ENCODE measurements around the gene WBP1.

The WBP1 gene

DNA sequence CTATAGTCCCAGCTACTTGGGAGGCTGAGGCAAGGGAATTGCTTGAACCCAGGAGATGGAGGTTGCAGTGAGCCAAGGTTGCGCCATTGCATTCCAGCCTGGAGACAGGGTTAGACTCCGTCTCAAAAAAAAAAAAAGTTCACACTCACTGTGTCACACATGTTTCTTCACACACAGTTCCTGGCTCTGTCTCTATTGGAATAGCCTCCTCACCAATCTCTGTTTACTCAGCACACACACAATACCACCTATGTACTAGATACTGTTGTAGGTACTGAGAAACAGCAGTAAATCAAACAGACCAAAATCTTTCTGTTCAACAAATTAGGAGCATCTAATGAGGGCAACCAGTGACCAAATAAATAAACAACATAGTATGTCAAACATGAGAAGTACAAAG lies 27.9 kb downstream of the WBP1 start:
- DNase-seq, result no peak

DNA sequence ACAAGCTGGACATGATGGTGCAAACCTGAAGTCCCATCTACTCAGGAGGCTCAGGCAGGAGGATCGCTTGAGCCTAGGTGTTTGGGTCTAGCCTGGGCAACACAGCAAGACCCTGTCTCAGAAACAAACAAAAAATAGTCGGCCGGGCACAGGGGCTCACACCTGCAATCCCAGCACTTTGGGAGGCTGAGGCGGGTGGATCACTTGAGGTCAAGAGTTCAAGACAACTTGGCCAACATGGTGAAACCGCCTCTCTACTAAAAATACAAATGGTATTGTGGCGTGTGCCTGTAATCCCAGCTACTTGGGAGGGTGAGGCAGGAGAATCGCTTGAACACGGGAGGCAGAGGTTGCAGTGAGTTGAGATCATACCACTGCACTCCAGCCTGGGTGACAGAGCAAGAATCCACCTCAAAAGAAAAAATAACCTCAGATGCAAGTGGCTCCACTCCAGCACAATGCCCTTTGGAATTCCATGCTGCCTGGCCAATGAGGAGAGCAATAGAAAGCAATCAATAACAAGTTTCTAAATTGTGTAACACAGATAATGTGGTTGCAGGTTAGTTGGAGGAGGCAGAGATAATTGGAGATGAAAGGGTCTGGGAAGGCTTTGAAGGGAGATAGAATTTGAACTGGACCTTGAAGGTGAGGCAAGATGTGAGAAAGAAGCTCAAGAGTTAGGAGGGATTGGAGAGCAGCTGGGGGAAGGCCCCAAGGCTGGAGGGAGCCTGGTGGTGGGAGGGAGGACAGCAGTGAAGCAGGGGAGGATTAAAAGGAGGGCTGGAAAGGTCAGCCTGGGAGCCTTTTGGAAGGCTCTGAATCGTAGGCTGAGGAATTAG lies 30.6 kb downstream of the WBP1 start:
- no peak for DNase-seq

DNA sequence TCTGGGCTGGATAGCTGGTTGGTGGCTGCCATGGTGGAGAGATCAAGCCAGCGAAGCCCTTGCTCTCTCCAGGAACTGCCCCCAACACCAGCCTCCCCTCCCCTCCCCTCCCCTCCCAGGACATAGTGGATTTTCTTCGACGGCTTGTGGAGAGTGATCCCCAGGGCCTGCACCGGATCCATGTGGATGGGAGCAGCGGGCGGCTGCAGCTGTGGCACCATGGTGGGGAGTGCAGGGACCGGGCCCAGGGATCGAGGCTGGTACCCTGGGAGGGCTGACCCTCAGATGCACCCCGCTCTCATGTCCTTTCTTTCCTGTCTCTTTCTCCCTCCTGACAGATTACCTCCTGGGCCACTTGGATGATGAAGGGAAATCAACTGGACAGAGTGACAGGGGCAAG lies 31.7 kb downstream of the WBP1 start:
- DNase-seq, result no peak

DNA sequence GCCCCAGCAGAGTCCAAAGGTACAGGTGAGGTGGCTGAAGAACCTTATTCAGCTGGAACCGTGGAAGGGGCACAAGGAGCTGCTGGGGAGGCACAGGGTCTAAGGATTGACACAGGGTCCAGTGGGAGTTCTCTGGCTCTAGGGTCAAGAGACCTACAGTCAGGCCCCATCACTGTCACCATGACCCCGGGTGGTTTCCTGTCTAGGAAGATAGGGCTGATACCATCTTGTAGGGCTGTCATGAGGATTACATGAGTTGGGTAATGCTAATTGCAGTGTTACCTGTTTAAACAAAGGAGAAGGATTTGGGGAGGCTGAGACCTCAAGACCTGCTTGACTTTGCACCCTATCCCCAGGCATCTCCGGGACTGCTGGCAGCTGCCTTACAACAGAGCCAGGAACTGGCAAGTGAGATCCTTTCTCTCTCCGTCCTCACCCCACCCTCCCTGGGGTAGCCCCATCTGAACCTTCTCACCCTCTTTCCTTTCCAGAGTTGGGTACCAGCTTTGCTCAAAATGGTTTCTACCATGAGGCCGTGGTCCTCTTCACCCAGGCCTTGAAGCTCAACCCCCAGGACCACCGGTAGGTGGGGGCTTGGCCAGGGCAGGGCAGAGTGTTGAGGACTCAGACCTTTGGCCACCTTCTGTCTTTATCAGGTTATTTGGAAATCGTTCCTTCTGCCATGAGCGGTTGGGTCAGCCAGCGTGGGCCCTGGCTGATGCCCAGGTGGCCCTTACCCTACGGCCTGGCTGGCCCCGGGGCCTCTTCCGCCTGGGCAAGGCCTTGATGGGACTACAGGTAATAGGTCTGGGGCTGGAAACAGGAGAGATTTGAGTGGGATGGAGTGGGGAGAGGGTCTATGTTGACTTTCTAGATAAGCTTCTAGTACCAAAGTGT lies 33.7 kb downstream of the WBP1 start:
- no peak for DNase-seq

DNA sequence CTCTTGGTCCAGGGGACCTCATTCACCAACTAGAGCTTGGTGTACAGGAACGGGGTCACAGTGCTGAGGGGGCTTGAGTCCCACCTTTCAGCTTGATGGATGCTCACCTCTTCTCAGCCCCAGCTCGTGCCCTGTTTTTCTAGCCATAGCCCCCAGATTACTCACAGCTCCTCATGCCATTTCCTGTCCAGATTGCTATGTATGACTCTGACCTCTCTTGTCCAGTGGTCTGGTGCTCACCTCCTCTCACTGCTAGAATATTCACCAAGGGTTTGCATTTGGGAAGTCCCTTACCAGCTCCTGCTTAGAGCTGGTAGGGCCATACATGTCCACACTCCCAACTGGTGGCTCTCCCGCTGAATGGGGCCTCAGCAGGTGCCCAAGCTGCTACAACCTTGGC lies 35.3 kb downstream of the WBP1 start:
- no peak for DNase-seq

DNA sequence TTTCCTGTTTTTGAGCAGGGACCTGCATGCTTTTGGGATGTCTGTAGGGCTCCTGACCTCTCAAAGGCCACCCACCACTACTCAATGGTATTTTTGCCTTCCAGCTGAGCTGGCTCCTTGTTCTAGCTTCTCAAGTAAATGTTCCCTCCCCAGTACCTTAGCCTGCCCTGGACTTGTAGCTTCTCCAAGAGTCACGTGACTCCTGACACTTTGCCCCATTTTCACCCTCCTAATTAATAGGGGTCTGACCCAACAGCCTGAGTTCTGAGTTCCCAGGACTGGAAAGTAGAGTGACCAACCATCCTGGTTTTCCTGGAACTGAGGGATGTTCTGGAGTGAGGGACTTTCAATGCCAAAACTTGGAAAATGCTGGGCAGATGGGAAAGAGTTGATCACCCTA lies 37.2 kb downstream of the WBP1 start:
- no peak for DNase-seq

DNA sequence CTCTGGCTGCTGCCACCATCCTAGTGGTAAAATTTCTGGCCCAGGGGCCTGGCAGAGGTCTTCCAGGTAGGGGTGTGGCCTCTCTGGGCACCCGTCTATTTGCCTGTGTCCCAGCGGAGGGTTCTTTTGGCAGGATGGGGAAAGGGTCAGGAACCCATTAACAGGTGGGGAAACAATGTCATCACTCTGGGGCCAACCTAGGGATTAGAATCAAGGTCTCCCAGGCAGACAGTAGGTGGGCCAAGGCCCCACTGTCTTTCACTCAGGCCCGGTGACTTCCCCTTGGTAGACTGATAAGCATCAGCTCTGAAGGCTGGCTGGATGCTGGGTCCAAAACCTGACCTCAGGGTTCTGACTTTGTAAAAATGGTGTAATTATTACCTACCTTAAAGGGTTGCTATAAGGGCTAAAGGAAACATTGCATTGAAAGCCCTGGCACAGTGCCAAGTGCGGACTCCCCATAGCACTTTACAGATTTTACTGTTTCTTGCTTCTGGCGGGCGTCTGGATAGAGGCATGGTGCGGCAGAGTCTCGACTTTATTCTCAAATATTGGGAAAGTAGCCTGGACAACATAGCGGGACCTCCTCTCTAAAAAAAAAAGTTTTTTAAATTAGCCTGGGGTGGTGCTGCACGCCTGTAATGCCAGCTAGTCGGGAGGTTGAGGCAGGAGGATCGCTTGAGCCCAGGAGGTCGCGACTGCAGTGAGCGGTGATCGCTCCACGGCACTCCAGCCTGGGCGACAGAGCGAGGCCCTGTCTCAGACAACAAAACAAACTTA lies 38.9 kb downstream of the WBP1 start:
- DNase-seq, result no peak

DNA sequence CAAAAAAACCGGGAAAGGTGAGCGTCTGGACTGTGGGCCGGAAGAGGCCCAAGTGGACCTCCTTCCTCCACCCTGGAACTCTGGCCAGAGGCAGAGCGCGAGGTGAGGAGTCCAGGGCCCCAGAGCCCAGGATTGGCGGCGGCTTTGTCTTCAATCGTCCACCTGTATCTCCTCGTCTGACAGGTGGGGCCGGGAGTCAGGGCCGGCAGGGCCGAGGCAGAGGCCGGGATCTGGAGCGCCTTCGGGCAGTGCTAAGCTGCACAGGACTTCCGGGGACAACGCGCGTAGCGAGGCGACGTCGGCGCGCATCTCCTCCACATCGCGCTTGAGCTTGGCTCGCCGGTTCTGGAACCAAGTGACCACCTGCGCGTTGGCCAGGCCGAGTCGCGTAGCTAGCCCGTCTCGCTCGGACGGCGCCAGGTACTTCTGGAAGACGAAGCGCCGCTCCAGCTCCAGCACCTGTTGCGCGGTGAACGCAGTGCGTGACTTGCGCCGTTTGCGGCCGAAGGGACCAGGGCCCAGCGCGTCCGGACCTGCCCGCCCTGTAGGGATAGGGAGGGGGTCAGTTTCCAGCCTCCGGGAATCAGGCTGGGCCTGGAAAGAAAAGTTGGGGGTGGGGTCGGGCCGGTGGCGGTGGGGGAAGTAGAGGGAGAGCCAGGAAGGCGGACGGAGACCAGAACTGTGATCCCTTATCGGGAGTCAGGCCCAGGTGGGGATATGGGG lies 39.7 kb downstream of the WBP1 start:
- DNase-seq, result no peak

DNA sequence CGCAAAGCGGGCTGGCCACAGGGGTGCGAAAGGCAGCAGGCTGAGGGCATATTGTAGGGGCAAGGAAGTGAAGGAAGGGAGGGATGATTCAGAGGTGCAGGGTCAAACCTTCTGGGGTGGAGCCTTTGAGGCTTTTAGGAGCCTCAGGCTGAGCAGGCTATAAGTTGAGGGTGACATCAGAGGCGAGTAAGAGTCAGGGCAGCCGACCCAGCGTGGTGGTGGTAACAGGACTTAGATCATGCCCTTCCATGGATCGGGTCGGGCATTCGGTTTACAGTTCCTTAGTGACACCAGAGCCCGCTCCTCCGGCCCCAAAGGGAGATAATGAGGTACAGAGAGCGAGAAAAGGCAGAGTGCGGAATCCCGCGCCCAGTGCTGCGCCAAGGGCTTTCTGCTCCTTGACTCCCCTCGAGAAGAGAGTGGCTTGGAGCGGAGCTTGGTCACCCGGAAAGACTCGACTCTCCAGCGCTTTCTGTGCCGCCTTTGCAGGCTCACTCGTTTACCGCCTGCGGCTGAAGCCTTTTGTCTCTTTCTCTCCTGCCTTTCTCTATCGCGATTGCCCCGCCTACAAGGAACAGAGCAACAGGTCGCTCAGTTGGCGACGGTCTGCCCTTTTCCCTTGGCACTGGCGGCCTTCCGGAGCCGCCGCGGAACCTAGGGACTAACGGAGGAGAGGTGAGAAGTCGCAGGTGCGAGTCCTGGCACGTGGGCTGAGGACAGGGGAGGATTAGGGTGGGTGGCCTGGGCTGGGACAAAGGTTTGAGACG lies 40.4 kb downstream of the WBP1 start:
- DNase-seq, result no peak

DNA sequence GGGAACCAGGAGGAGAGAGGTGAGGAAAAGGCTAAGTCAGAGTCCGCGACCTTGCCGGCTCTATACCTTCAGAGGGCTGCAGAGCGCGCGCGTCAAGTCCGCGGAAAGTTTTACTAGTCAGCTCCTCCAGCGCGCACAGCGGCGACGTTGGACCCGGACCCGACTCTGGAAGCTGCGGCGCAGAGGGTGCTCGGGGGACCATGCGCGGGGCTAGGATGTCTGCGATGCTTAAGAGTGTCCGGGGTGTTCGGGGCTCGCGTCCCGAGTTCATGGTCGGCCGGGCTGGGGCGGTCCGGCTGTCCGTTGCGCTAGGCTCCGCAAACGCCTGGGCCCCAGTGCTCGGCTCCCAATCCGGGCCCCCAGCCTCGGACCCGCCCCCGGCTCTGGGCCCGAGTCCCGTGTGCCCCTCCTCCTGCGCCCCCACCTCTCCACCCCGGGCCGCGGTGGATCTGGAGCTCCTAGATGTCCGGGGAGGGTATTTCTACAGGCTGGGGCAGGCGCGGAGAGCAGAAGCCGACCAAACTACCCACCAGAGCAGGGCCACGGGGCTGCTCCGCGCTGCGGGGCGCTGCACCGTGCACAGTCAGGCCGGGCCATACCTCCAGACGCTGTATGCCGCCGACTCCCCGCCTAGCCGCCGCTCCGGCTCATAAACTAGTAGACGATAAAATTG lies 41.2 kb downstream of the WBP1 start, which contains the start of gene LBX2:
Gene LBX2, minus strand, starts transcription at position 337 of the 673 bp plus-strand sequence. Its CDS starts 66 bp downstream, at position 271.
- peak; percentile 22 to 31 for DNase-seq

DNA sequence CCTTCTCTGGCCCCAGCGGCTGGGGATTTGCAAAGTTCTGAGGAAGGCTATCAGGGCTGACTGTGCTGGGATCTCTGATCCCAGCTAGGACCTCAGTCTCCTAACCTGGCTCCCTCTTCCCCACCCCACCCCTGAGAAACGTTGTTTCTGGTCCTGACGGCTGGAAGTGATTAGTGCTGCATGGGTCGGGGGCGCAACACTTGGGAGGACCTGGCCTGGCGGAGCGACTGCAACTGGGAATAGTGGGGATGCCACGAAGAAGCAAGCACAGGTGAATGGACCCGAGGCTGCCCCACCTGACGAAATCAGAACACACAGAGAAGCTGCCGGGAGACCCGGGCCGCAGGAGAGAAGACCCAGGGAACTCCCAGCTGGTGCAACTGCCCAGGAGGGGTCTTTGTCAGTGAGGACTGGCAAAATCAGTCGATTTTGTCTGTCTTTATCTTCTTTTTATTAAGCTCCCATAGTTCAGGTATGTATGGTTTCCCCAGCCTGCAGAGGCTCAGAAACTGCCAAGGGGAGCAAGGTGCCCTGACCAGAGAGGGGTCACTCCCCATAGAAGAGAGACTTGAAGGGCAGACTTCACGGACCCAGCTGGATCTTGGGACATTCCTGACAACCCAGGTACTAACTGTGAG lies 41.8 kb downstream of the WBP1 start:
- DNase-seq, result no peak

DNA sequence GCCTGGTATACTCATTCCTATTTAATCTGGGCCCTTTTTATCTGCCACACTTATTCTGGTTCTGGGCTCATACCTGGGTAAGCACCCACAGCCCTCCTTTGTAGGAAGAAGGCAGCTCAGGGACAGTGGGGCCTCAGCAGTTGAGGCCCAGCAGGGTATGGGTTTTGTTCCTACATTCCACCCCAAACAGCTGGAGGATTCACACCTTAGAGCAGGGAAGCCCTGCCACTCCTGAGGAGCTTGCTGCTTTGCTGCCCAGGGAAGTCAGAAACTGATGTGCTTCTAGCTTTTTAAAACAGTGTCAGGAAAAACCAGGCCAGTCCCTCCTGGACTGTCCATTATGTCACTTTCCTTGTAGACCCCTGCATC lies 42.3 kb downstream of the WBP1 start:
- DNase-seq, result no peak

DNA sequence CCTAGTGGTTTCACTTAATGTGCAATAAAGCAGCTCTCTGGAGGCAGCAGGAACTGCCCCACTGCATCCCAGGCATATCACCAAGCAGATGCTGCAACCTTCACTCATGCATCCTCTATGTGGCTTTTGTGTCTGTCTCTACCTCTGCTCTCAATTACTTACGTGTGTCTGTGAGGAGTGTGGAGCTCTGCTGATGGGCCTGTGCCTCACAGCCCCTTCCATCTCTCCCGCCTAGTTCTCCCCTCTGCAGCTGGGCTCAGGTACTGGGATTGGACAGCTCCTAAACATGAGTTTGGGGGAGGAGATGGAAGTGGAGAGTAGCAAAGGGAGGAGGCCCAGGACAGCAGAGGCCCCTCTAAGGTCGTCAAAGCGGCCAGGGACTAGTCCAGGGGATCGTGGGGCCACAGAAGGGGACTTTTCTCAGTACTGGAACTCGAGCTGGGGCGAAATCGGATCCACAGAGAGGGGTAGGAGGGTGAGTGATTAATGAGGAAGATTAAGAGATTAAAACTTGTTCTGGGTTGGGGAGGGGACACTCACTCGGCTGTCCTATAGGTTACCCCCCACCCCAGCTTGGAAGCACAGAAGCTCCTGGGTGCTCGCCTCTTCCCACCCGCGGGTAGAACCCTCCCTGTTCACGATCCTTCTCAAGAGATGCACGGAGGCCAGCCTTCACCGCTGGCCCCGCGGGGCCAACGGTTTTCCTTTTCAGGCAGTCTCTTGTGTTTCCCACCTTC lies 43.3 kb downstream of the WBP1 start:
- no peak for DNase-seq

DNA sequence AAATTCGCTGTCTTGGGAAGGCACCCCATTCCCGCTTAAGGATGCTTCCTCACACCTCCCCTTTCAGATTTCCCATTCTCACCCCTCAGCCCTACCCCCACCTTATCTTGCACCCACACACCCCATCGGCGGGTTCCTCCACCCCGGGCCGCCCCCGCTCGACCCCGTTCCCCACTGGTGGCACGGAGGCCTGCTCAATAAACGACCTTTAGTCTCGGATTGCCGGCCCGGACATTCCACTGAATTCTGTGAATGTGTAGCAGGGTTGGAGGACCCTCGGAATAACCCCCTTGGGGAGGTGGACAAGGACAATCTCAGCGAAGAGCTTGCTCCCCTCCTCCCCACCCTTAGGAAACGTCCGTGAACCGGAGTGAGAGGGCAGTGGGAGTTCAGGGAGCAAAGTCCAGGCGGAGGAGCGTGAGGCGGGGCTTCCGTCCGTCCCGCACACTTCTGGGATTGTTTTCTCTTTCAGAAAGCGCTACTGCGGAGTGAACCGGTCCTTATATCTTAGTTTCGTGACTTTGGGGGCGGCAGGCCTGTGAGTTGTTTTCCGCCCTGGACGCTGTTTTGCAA lies 44.0 kb downstream of the WBP1 start:
- no peak for DNase-seq

DNA sequence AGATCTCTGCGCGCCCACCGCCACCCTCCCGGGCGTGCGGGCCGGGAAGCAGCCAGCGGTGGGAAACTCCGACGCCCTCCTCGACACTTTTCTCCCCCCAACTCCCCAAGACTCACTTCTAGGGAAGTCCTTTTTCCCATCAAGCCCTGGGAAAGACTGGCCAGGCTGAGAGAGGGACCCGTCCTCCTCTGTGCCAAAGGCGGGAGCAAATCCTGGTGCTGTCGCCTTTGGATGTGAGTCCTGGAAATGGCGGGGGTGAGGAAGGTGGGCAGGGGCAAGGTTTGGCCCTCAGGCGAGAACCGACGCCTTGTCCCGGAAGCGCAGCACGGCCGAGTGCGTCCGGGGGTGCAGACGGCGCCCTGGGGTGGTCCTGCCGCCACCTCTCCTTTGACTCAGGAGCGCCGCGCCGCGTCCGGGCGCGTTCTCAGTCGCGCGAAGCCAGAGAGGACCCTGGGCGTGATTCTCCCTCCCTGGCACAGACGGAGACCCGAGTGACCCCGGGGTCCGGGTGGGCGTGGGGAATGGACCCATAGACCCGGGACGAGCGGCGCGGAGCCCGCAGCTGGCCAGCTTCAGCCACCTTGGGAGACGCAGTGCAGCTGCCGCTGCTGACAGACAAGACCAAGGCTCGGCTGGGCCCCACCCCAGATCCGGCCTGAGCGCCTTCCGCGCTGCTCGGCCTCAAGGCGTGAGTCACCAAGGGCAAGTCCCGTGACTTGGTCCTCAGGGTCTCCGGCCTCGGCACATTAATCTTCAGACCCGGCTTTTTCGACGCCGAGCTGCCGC lies 44.7 kb downstream of the WBP1 start:
- DNase-seq, result no peak

DNA sequence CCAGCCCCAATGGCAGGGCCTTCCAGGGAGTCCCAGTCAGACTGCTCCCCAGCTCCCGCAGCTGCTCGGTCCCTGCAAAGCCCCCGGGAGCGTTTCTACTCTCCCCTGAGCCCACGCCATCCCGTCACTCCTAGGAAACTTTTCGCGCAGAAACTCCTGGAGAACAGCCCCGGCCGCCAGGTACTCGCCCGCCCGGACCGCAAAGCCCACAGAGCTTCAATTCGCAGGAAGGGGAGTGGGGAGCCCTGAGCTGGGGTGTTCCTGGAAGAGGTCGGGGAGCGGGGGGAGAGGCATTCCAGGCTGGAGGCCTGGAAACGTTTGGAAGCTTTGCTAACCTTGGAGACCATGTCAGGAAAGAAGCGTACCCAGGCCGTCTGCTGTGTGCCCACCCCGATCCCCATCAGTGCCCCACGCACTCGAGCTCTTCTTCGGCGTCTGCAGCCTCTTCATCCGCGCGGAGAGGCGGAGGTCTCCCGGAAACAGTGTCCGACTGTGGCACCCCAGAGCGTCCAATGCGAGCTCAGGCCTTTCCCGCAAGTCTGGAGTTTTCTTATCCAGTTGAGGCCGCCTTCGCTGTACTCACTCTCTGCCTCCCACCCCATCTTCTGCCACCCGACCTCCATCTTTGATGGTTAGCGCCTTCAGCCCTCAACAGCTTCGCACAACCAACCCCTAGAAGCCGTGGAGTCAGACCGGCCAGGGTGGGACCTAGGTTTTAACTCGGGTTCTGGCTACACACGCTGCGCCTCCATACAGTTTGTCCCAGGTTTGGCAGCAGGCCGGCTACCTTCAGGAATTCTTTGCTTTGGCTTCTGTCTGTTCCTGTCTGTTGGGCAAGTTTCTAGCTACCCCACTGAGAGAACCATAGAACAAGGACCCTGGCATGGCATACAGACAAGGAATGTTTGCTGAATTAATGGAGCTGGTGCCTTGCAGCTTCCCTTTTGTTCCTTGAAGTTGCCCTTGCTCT lies 45.6 kb downstream of the WBP1 start:
- no peak for DNase-seq

DNA sequence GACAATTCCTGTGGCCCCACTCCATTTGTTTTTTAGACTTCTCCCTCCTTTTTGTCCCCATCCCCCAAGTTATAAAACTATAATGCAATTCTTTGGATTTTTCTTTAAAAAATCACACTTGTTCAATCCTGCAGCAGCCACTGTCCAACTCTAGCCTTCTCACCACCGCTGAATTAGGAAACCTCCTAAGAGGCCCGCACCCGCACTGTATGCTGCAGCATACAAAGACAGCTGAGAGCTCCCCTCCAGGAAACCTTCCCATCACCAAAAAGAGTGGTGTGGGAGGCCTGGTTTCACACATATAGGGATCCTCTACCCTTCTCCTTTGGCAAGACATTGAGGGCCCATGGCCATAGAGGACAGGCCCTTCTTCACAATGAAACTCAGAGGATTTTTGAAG lies 46.4 kb downstream of the WBP1 start:
- no peak for DNase-seq
